Measurements from ENCODE around the gene SYCP2.

Gene SYCP2, protein sequence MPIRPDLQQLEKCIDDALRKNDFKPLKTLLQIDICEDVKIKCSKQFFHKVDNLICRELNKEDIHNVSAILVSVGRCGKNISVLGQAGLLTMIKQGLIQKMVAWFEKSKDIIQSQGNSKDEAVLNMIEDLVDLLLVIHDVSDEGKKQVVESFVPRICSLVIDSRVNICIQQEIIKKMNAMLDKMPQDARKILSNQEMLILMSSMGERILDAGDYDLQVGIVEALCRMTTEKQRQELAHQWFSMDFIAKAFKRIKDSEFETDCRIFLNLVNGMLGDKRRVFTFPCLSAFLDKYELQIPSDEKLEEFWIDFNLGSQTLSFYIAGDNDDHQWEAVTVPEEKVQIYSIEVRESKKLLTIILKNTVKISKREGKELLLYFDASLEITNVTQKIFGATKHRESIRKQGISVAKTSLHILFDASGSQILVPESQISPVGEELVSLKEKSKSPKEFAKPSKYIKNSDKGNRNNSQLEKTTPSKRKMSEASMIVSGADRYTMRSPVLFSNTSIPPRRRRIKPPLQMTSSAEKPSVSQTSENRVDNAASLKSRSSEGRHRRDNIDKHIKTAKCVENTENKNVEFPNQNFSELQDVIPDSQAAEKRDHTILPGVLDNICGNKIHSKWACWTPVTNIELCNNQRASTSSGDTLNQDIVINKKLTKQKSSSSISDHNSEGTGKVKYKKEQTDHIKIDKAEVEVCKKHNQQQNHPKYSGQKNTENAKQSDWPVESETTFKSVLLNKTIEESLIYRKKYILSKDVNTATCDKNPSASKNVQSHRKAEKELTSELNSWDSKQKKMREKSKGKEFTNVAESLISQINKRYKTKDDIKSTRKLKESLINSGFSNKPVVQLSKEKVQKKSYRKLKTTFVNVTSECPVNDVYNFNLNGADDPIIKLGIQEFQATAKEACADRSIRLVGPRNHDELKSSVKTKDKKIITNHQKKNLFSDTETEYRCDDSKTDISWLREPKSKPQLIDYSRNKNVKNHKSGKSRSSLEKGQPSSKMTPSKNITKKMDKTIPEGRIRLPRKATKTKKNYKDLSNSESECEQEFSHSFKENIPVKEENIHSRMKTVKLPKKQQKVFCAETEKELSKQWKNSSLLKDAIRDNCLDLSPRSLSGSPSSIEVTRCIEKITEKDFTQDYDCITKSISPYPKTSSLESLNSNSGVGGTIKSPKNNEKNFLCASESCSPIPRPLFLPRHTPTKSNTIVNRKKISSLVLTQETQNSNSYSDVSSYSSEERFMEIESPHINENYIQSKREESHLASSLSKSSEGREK (N-terminal part only)

DNA sequence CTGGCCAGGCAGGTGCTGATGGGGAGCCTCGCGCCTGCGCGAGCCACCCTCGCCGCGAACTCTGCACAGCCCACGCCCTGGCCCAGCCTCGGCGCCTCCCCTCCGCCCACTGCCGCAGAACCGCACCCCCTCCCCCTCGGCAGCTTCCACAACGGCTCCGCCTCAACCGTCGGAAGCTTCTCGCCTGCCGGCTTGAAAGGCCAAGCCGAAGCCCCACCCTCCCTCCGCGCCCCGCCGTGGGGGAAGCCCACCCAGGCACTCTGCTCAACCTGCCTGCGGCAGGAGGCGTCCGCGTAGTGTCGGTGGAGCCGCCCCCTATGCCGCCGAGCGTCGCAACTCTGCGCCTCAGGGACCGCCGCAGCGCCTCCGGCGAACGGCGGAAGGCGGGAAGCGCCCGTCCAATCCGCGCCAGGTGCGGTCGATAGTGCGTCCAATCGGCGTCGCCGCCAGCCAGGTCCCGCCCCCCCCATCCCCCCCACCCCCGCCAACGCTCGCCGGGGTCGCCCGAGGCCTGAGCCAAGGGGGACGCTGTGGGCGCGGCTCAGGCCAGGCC lies at the start of gene SYCP2:
Gene SYCP2 (minus strand): TSS at position 342 of the 553 bp plus-strand sequence. CDS start 11,224 bp downstream, outside the sequence.
- no peak for TF ChIP-seq GATA3 (IDR thresholded peaks at IDR 0.05; ENCODE audit: low read depth, low read length)
- no peak for TF ChIP-seq GATA2 (IDR thresholded peaks at IDR 0.05; ENCODE audit: low read depth, low read length)

- TF ChIP-seq GATA2 (IDR thresholded peaks at IDR 0.05; ENCODE audit: low read depth, low read length) (no peak), GATA3 (IDR thresholded peaks at IDR 0.05; ENCODE audit: low read depth, low read length) (no peak)
Measured at GRCh38 chr20:59983076-59983475, 49.6 kb upstream of the SYCP2 start.

- TF ChIP-seq GATA2 (IDR thresholded peaks at IDR 0.05; ENCODE audit: low read depth, low read length) (no peak), GATA3 (IDR thresholded peaks at IDR 0.05; ENCODE audit: low read depth, low read length) (no peak)
Measured at GRCh38 chr20:59977086-59977485, 43.6 kb upstream of the SYCP2 start.

- TF ChIP-seq GATA2 (IDR thresholded peaks at IDR 0.05; ENCODE audit: low read depth, low read length) = no peak
- no peak for TF ChIP-seq GATA3 (IDR thresholded peaks at IDR 0.05; ENCODE audit: low read depth, low read length)
Measured at GRCh38 chr20:59976156-59976782, 42.8 kb upstream of the SYCP2 start.

- TF ChIP-seq GATA3 (IDR thresholded peaks at IDR 0.05; ENCODE audit: low read depth, low read length) = no peak
- TF ChIP-seq GATA2 (IDR thresholded peaks at IDR 0.05; ENCODE audit: low read depth, low read length) = no peak
Measured at GRCh38 chr20:59972037-59972801, 38.8 kb upstream of the SYCP2 start.

GRCh38 chr20:59971428-59971827 lies 38.0 kb upstream of the SYCP2 start:
- TF ChIP-seq GATA2 (IDR thresholded peaks at IDR 0.05; ENCODE audit: low read depth, low read length) (no peak), GATA3 (IDR thresholded peaks at IDR 0.05; ENCODE audit: low read depth, low read length) (no peak)

- TF ChIP-seq GATA2 (IDR thresholded peaks at IDR 0.05; ENCODE audit: low read depth, low read length) (no peak), GATA3 (IDR thresholded peaks at IDR 0.05; ENCODE audit: low read depth, low read length) (no peak)
Measured at GRCh38 chr20:59966428-59966827, 33.0 kb upstream of the SYCP2 start.

DNA sequence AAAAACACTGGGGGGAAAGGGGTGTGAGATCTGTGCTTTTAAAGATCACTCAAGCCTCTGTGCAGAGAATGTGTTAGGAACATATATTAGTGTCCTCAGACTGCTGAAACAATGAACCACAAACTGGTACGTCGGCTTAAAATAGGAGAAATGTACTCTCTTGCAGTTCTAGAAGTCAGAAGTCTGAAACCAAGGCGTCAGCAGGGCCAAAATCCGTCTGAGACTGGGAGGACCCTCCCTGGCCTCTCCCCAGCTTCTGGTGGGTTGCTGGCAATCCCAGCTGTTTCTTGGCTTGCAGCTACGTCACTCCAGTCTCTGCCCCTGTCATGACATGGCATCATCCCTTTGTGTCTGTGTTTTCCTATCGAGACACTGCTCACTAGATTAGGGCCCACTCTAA lies 28.7 kb upstream of the SYCP2 start:
- no peak for TF ChIP-seq GATA2 (IDR thresholded peaks at IDR 0.05; ENCODE audit: low read depth, low read length)

DNA sequence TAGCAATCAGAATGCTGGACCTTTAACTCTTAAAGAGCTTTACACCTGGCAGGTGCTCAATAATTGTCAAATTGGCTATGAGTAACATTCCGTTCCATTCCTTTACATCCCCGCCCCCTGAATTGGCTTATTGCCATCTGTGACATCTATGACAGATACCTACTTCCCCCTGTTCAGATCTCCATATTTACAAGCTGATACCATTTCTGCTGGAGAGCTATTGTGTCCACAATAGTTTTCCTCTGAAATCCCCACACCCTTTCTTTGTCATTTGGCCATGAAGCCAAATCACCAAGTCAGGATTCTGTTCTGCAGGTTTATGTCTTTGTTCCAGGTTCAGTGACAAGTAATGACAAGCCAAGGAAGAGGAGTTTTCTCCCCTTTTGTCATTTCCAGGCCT lies 28.0 kb upstream of the SYCP2 start:
- TF ChIP-seq GATA2 (IDR thresholded peaks at IDR 0.05; ENCODE audit: low read depth, low read length) (no peak), GATA3 (IDR thresholded peaks at IDR 0.05; ENCODE audit: low read depth, low read length) (no peak)

DNA sequence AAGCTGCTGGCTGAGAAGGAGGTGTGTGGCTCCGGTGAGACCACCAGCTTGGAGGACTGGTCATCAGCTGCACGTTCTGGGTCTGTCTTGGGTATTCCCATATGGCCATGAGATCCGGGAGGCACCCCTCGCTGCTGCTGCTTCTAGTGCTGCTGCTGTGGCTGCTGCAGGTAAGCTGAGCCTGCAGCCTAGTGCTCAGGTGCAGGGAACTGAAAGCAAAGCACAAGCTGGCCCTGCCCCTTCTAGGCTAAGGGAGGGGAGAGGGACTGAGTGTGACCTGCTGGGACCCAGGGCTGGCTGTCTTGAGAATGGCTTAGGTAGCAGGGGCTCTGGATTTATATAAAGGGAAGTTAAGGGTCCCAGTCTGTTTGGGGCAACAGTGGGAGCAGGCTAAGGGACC lies 25.2 kb upstream of the SYCP2 start:
- TF ChIP-seq GATA3 (IDR thresholded peaks at IDR 0.05; ENCODE audit: low read depth, low read length) (no peak), GATA2 (IDR thresholded peaks at IDR 0.05; ENCODE audit: low read depth, low read length) (no peak)

- TF ChIP-seq GATA2 (IDR thresholded peaks at IDR 0.05; ENCODE audit: low read depth, low read length) = no peak
- no peak for TF ChIP-seq GATA3 (IDR thresholded peaks at IDR 0.05; ENCODE audit: low read depth, low read length)
Measured at GRCh38 chr20:59958123-59958522, 24.7 kb upstream of the SYCP2 start, which contains the start of gene CDH26. CDH26 (plus strand) TSS chr20:59958423; CDS start chr20:59958727, 304 bp downstream.

- 0 out of 2 replicates have a peak, but pooled peaks have one; percentile 19 for TF ChIP-seq GATA3 (IDR thresholded peaks at IDR 0.05; ENCODE audit: low read depth, low read length)
- peak; percentile 71 for TF ChIP-seq GATA2 (IDR thresholded peaks at IDR 0.05; ENCODE audit: low read depth, low read length)
Measured at GRCh38 chr20:59955131-59955796, 21.8 kb upstream of the SYCP2 start.
